Posterior vena cava (tissue), 2 donors: ENCODE data around the gene HAUS3. TPM values are rescaled to one million over a fixed set of nuclear protein-coding genes. Genes with fewer than 3 reads are reported as not detected.
"Not testable (repeated sequence)": the region's sequence is repeated elsewhere in the genome, so short reads cannot be mapped to it uniquely, and the experiment has no call there.

Source experiments
- DNase-seq: peaks from one replicate; pipeline ENCODE4 v3.0.0-alpha.2; 2020; ENCODE audit warnings: low spot score
- intact Hi-C, 2 donors: fragments of 100-400 bp; cut with DNase I; formaldehyde crosslinking; loops; one replicate each; pipeline versions ENCODE4 v1.14.1 to v1.14.2; 2022 to 2023
- total RNA-seq, 2 donors: library from RNA; stranded (reverse); fragmentation: NEBNext Ultra II Directional; extraction: Animal tissue kit (Norgen Biotek cat#: 25700); gene quantifications; one replicate each; pipeline ENCODE4 v1.2.1, GENCODE V29; 2021
- donor health status: DM: yes; HTN: yes; CAD: no.
- donor health status: DM: yes; HTN: yes; CAD: no.

HAUS3 gene
- total RNA-seq, 2 donors from 2014 or later: 9.6 to 11.8 TPM

- no peak for DNase-seq
- intact Hi-C loops: no loop called here
These were observed 36.0 kb upstream of the HAUS3 start for GRCh38 chr4:2277956-2278355.

- intact Hi-C loops: no loop called here
- DNase-seq: no peak
These were observed 34.8 kb upstream of the HAUS3 start for GRCh38 chr4:2276581-2277325.

GRCh38 chr4:2275546-2276251 is 33.8 kb upstream of the HAUS3 start:
- DNase-seq: no peak

GRCh38 chr4:2275044-2275397 is 33.1 kb upstream of the HAUS3 start:
- DNase-seq, intact Hi-C loops: not testable (repeated sequence)

More at GRCh38 chr4:2275546-2276251, 33.8 kb upstream of the HAUS3 start:
- intact Hi-C loops: no loop called here

- intact Hi-C loops: no loop called here
- DNase-seq: no peak
These were observed 32.6 kb upstream of the HAUS3 start for GRCh38 chr4:2274320-2275043.

GRCh38 chr4:2273657-2274319 is 31.9 kb upstream of the HAUS3 start:
- no peak for DNase-seq
- intact Hi-C loops: no loop called here

- intact Hi-C loops: no loop called here
- DNase-seq: no peak
These were observed 31.3 kb upstream of the HAUS3 start for GRCh38 chr4:2273221-2273620.

GRCh38 chr4:2272828-2273120 is 30.9 kb upstream of the HAUS3 start:
- intact Hi-C loops: no loop called here
- no peak for DNase-seq

GRCh38 chr4:2272026-2272827 is 30.3 kb upstream of the HAUS3 start:
- intact Hi-C loops: no loop called here
- DNase-seq: no peak

- intact Hi-C loops: no loop called here
- no peak for DNase-seq
These were observed 29.5 kb upstream of the HAUS3 start for GRCh38 chr4:2271279-2272025.

- no peak for DNase-seq
- intact Hi-C loops: no loop called here
These were observed 28.6 kb upstream of the HAUS3 start for GRCh38 chr4:2270341-2271165.

- intact Hi-C loops: loop anchor here in 1 of 2 donors (10.0 kb wide), 1 partner anchor 145 kb away; the partner anchor contains the start of genes CFAP99 and ZFYVE28
- no peak for DNase-seq
These were observed 27.8 kb upstream of the HAUS3 start for GRCh38 chr4:2269618-2270163.

- intact Hi-C loops: loop anchor here in 1 of 2 donors (10.0 kb wide), 1 partner anchor 146 kb away; the partner anchor contains the start of genes CFAP99 and ZFYVE28
- DNase-seq: no peak
These were observed 27.2 kb upstream of the HAUS3 start for GRCh38 chr4:2269206-2269531.

- no peak for DNase-seq
These were observed 26.7 kb upstream of the HAUS3 start for GRCh38 chr4:2268357-2269205.

GRCh38 chr4:2267841-2268240 is 25.9 kb upstream of the HAUS3 start:
- DNase-seq: no peak
- intact Hi-C loops: loop anchor here (2.0 to 10.0 kb wide), 2 partner anchors 39 to 147 kb away; partner anchors contain the start of genes CFAP99 (in 1 of the 2) and ZFYVE28 (in 1 of the 2)

More at GRCh38 chr4:2268357-2269205, 26.7 kb upstream of the HAUS3 start:
- intact Hi-C loops: loop anchor here in 1 of 2 donors (10.0 kb wide), 1 partner anchor 146 kb away; the partner anchor contains the start of genes CFAP99 and ZFYVE28

- intact Hi-C loops: loop anchor here (2.0 to 10.0 kb wide), 2 partner anchors 39 to 147 kb away; partner anchors contain the start of genes CFAP99 (in 1 of the 2) and ZFYVE28 (in 1 of the 2)
These were observed 25.4 kb upstream of the HAUS3 start for GRCh38 chr4:2267320-2267811.

More at GRCh38 chr4:2267320-2267811, 25.4 kb upstream of the HAUS3 start:
- no peak for DNase-seq
